Heart left ventricle (tissue), 16 donors: ENCODE measurements around the gene SEMA3B. TPM values are rescaled to one million over a fixed set of nuclear protein-coding genes. Genes with fewer than 3 reads are reported as not detected.
A peak's percentile ranks its signal among the peaks of the same experiment; 100 is the strongest.
"Not testable (repeated sequence)": the region's sequence is repeated elsewhere in the genome, so short reads cannot be mapped to it uniquely, and the experiment has no call there.

Experiments used
- ATAC-seq, 4 donors: fragments of 200-7000 bp; cut with Tn5 transposase; one replicate each; pipeline ENCODE4 v1.9.1; 2020 to 2022; ENCODE audit warnings: moderate library complexity in 4 of 4, mild to moderate bottlenecking in 3 of 4, moderate number of reproducible peaks in 1 of 4
- DNase-seq, 5 donors: peaks; one replicate each; pipeline ENCODE4 v3.0.0-alpha.2; 2020
- H3K27ac ChIP-seq, 12 donors: fragments of 200-600 bp; sonication (generic) in 4 of 12; one replicate each; pipeline versions ENCODE4 v1.5.0 to v1.8.0; 2016 to 2022; ENCODE audit warnings: mild to moderate bottlenecking in 2 of 12
- H3K27me3 ChIP-seq, 9 donors: fragments of 200-600 bp; sonication (generic) in 2 of 9; one replicate each; pipeline versions ENCODE4 v1.5.1 to v1.8.0; 2016 to 2022; ENCODE audit warnings: mild to moderate bottlenecking in 3 of 9
- H3K36me3 ChIP-seq, 9 donors: fragments of 200-600 bp; sonication (generic) in 2 of 9; one replicate each; pipeline versions ENCODE4 v1.5.0 to v1.8.0; 2018 to 2022; ENCODE audit warnings: mild to moderate bottlenecking in 2 of 9
- H3K4me1 ChIP-seq, 12 donors: fragments of 200-600 bp; sonication (generic) in 4 of 12; one replicate each; pipeline versions ENCODE4 v1.5.0 to v1.8.0; 2016 to 2022; ENCODE audit warnings: mild to moderate bottlenecking in 3 of 12
- H3K4me3 ChIP-seq, 12 donors: fragments of 200-600 bp; sonication (generic) in 4 of 12; one replicate each; pipeline versions ENCODE4 v1.5.0 to v1.8.0; 2017 to 2022; ENCODE audit warnings: mild to moderate bottlenecking in 9 of 12, moderate library complexity in 4 of 12
- H3K9me3 ChIP-seq, 12 donors: fragments of 200-600 bp; sonication (generic) in 4 of 12; one replicate each; pipeline versions ENCODE4 v1.5.0 to v1.8.0; 2016 to 2022; ENCODE audit warnings: mild to moderate bottlenecking in 1 of 12
- POLR2A ChIP-seq, 2 donors: fragments of 450-650 bp; IDR thresholded peaks; one replicate each; pipeline ENCODE4 v1.6.1; 2017; ENCODE audit warnings: antibody characterized with exemption in 2 of 2, mild to moderate bottlenecking in 2 of 2, moderate library complexity in 2 of 2
- WGBS, 4 donors: extraction: QIAGEN DNeasy Blood & Tissue Kit in 2 of 4; methylation state at CpG; one replicate each; pipeline versions ENCODE4 v1.1.5 to v1.1.7; 2013 to 2018; 5-methylcytosine and 5-hydroxymethylcytosine counted together
- intact Hi-C, 10 donors: fragments of 100-400 bp; cut with DNase I; formaldehyde crosslinking; loops; one replicate each; pipeline versions ENCODE4 v1.11.1 to v1.14.2; 2022
- polyA plus RNA-seq, 2 donors: library from polyadenylated mRNA; stranded (reverse); fragments of 200-250 nt; gene quantifications; one replicate each; pipeline ENCODE4 v1.2.3, GENCODE V29; 2013
- total RNA-seq, 9 donors: library from RNA; depleted of rRNA in 2 of 9; stranded (reverse); fragments of >200 nt in 2 of 9; fragmentation: NEBNext Ultra II Directional in 3 of 9; extraction: Animal tissue kit (Norgen Biotek cat#: 25700) in 3 of 9; gene quantifications; one replicate each; pipeline versions ENCODE4 v1.1.0 to v1.2.4, GENCODE V29; 2016 to 2023
- TF ChIP-seq, protein P1 (sequence below), 12 donors: fragments of 200-600 bp; sonication (generic) in 4 of 12; IDR thresholded peaks; one replicate each; pipeline versions ENCODE4 v1.5.0 to v1.8.0; 2018 to 2022; ENCODE audit warnings: antibody characterized with exemption in 12 of 12, mild to moderate bottlenecking in 5 of 12
- donor health status: ischemic (EF 13 %, LVEDD 7.1; RV severe dilation, severe dysfunction).
- donor health status: healthy with polysubstance abuse.
- donor health status: DM: no; HTN: yes; CAD: no.
- donor health status: DM: no; HTN: no; CAD: no.
- donor health status: ischemic (EF 25% LVEDD 6.9; RV normal size, moderate dysfunction).
- donor health status: ischemic (EF 25% LVEDD 5.7; RV mildly dilated, moderate dysfunction).
- donor health status: healthy.
- donor health status: DM: yes; HTN: yes; CAD: no.
- donor health status: ischemic (EF 35%, LVEDD 5.7; RV mildly dilated, moderate dysfunction).
- donor health status: nonischemic (EF 11% LVEDD 7.7; RV severe dilation, severe dysfunction).
- donor health status: DM: yes; HTN: yes; CAD: no.
- donor health status: PGD.
- donor health status: ischemic (EF 29% LVEDD 5.4; RV normal size, mild dysfunction).
- donor health status: nonischemic (EF 23%, LVEDD 6.1; RV moderate dilation, normal function).

Gene SEMA3B
- total and polyA plus RNA-seq, 11 donors: 12.9 to 60.1 (median 19.3) TPM

DNA sequence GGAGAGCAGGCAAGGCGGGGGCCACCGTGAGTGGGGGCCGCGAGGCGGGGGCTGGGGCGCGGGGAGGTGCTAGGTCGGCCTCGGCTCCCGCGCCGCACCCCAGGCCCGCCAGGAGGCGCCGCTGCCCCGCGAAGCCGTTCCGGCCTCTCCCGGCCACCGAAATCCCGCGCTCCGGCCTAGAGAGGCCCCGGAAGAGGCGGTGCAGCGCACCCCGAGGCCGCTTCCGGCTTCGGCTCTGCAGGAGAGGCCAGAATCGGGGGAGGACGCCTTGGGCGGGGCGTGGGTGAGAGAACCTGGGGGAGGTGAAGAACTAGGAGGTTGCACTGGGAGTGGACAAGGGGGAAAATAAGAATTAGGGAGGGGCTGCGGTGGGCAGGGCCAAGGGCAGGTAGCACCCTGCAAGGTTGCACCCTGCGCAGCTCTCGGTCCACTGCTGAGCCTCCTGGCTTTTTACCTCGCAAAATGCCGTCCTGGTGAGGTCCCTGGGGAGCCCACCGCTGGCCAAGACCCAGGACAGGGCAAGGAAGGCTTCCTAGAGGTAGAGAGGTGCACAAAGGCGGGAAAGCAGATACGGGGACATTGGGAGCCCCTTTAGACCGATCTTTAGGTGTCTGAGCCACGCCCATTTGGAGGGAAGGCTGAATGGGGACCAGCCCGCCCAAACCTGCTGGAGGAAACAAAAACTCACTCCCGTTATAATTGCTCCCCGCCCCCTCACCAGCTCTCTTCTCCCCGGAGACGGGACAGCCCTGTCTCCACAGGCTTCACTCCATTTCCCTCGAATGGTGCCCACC lies 41.4 kb upstream of the SEMA3B start:
- intact Hi-C loops: loop anchor here (1.0 to 5.0 kb wide), 8 partner anchors 19 to 97 kb away; no protein-coding TSS in a partner anchor
- ATAC-seq: peak; percentile 87 to 94 (median 92)
- WGBS, 4 donors: 1 to 2% (median 2%) methylated on average over 29 to 51 of the region's 51 CpGs

DNA sequence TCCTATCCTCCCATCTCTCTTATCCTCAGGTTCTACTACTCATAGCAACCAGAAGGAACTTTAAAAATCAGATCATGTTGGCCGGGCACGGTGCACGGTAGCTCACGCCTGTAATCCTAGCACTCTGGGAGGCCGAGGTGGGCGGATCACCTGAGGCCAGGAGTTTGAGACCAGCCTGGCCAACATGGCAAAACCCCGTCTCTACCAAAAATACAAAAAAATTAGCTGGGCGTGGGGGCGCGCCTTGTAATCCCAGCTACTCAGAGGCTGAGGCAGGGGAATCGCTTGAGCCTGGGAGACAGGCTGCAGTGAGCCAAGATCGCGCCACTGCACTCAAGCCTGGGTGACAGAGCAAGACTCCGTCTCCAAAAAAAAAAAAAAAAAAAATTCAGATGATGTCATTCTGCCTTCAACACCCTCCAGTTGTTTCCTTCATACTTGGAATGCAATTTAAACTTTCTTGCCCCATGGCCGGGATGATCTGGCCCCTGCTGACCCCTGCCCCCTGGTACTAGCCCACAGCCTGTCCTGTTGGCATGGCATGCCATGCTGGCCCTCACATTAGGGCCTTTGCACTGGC lies 40.7 kb upstream of the SEMA3B start:
- Histone ChIP-seq H3K27ac (peak overlapping the region in 7 of 12 donors; percentile 65 to 87 (median 75)), H3K4me3 (peak overlapping the region in 10 of 12 donors; percentile 49 to 91 (median 73)), H3K4me1 (peaks cover 4 to 54% (median 17%) of the 10 kb centered on the region in 12 donors)
- not testable (repeated sequence) for DNase-seq, H3K36me3 ChIP-seq, ATAC-seq, H3K27me3 ChIP-seq, H3K9me3 ChIP-seq
- intact Hi-C loops: loop anchor here in 2 of 10 donors (2.0 to 5.0 kb wide), 2 partner anchors 43 to 44 kb away; no protein-coding TSS in a partner anchor
- WGBS, 4 donors: 48 to 60% (median 56%) methylated on average over 15 of the region's 15 CpGs

More for the DNA sequence above, 41.4 kb upstream of the SEMA3B start:
- H3K36me3 ChIP-seq: no peaks in the 10 kb centered on the region
- peak; percentile 91 to 97 (median 93) for DNase-seq
- H3K27me3 ChIP-seq: no peaks in the 10 kb centered on the region
- H3K4me1 ChIP-seq: peaks cover 4 to 54% (median 17%) of the 10 kb centered on the region in 12 donors
- peak overlapping the region in 11 of 12 donors; percentile 65 to 87 (median 76) for H3K27ac ChIP-seq
- peak overlapping the region; percentile 49 to 91 (median 69) for H3K4me3 ChIP-seq
- no peaks in the 10 kb centered on the region for H3K9me3 ChIP-seq
- TF ChIP-seq, protein P1, sequence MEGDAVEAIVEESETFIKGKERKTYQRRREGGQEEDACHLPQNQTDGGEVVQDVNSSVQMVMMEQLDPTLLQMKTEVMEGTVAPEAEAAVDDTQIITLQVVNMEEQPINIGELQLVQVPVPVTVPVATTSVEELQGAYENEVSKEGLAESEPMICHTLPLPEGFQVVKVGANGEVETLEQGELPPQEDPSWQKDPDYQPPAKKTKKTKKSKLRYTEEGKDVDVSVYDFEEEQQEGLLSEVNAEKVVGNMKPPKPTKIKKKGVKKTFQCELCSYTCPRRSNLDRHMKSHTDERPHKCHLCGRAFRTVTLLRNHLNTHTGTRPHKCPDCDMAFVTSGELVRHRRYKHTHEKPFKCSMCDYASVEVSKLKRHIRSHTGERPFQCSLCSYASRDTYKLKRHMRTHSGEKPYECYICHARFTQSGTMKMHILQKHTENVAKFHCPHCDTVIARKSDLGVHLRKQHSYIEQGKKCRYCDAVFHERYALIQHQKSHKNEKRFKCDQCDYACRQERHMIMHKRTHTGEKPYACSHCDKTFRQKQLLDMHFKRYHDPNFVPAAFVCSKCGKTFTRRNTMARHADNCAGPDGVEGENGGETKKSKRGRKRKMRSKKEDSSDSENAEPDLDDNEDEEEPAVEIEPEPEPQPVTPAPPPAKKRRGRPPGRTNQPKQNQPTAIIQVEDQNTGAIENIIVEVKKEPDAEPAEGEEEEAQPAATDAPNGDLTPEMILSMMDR (IDR thresholded peaks at IDR 0.05): peak; percentile 72 to 98 (median 94)
- peak in 1 of 2 donors; percentile 45 for TF ChIP-seq POLR2A (IDR thresholded peaks at IDR 0.05)

DNA sequence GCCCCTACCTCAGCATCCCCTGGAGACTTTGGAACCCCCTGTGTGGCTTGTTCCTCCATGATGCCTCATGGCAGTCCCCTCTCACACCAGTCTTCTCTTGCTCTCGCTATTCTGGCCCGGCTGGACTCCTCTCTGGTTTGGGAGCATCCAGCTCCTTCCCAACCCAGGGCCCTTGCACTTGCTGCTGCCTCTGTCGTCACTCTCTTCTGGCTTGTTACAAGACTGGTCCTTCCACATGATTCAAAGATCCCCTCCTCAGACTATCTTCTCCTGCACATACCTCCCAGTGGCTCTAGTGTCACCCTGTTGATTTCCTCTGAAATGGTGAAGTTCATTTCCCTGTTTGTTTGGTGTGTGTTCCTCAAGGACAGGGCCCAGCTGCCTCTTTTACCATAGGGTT lies 39.5 kb upstream of the SEMA3B start:
- H3K4me1 ChIP-seq: peaks cover 4 to 60% (median 17%) of the 10 kb centered on the region in 12 donors
- DNase-seq (no peak), ATAC-seq (no peak)
- peak overlapping the region in 1 of 12 donors; percentile 76 for H3K27ac ChIP-seq
- 93 to 100% (median 94%) methylated on average over 3 of the region's 3 CpGs for WGBS, 4 donors
- no peaks in the 10 kb centered on the region for H3K9me3 ChIP-seq
- intact Hi-C loops: loop anchor here in 2 of 10 donors (2.0 to 5.0 kb wide), 2 partner anchors 41 to 43 kb away; no protein-coding TSS in a partner anchor
- no peak overlapping the region for H3K4me3 ChIP-seq
- H3K36me3 ChIP-seq: no peaks in the 10 kb centered on the region
- H3K27me3 ChIP-seq: no peaks in the 10 kb centered on the region
- TF ChIP-seq, protein P1 (IDR thresholded peaks at IDR 0.05): no peak
- no peak for TF ChIP-seq POLR2A (IDR thresholded peaks at IDR 0.05)

DNA sequence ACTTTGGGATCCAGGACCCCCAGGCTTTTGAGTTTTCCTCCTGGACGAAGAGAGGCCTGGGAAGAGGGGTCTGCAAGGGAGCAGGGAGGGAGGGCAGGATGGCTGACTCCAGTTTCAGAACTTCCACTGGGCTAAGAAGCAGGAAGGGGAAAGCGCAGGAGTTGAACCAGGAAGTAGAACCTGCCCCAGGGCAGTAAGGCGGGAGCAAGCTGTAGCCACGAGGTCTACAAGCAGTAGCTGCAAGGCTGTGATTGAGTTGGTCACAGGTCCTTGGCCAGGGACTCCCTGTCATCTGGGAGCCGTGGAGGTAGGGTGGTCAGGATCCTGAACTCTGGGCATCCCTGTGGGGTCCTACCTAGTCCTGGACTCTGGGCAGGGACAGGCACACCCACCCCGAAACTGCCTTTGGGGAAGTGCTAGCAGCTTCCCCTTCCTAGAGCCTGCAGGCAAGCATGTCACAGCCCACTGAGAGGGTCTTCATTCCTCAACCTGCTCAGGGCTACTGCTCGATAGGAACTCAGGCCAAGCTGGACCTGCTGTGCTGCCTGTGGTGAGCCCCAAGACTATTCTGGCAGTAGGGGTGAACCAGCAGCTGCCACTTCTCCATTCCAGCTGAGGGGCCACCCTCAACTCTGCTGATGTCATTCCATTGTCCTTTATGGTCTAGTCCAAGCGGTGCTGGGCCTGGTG lies 38.7 kb upstream of the SEMA3B start:
- Histone ChIP-seq H3K4me1 (peaks cover 4 to 68% (median 18%) of the 10 kb centered on the region in 12 donors), H3K4me3 (peak overlapping the region in 1 of 12 donors; percentile 15), H3K27ac (peak overlapping the region in 2 of 12 donors; percentile 9 to 76), H3K9me3 (no peaks in the 10 kb centered on the region), H3K27me3 (no peaks in the 10 kb centered on the region), H3K36me3 (no peaks in the 10 kb centered on the region)
- intact Hi-C loops: loop anchor here in 2 of 10 donors (2.0 kb wide), 2 partner anchors 39 to 43 kb away; partner anchors contain the start of gene SEMA3B (in 1 of the 2)
- no peak for DNase-seq
- ATAC-seq: no peak
- TF ChIP-seq, protein P1 (IDR thresholded peaks at IDR 0.05): no peak
- TF ChIP-seq POLR2A (IDR thresholded peaks at IDR 0.05): no peak
- WGBS, 4 donors: 79 to 89% (median 89%) methylated on average over 6 to 8 of the region's 8 CpGs
